GM19351 (cell line): Measurements from ENCODE around the gene SPAG17.

Source experiments
- ATAC-seq: cut with Tn5 transposase; IDR thresholded peaks from one replicate; pipeline ENCODE4 v1.9.1; 2021; ENCODE audit warnings: mild to moderate bottlenecking, moderate library complexity; ENCODE audit not compliant: unreplicated experiment

SPAG17 gene

DNA sequence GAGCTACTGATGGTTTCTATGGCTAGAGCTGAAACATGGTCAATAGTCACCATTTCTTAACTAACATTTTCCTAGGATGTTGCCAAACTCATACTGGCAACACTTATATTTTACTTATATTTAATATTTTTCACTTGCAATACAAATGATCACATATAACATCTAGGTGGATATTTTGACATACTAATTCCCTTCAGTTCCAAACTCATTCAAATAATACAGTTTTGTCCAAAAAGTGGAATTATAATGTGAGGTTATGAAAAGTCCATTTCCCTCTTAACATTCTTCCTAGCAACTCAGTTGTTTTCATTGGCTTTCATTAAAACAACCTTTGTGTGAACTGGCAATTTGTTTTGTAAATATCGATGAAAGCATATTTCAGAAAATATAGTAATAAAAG lies 16.0 kb downstream of the SPAG17 start:
- no peak for ATAC-seq

DNA sequence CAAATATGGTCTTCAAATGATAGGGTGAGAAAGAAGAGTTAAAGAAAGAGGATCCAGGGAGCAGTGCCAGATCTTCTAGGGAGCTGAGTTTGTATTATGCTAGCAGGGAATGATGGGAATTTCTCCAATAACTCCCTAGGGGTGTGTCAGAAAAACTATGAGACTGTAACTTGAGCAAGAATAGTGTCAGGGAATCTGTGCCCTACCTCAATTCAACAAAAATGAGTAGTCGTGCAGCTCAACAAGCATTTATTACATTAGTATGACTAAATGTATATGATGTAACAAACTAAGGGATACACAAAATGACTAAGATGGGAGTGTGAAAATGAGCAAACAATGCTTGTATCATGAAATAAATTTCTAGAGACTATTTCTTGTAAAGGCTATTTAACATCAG lies 24.2 kb downstream of the SPAG17 start:
- no peak for ATAC-seq

DNA sequence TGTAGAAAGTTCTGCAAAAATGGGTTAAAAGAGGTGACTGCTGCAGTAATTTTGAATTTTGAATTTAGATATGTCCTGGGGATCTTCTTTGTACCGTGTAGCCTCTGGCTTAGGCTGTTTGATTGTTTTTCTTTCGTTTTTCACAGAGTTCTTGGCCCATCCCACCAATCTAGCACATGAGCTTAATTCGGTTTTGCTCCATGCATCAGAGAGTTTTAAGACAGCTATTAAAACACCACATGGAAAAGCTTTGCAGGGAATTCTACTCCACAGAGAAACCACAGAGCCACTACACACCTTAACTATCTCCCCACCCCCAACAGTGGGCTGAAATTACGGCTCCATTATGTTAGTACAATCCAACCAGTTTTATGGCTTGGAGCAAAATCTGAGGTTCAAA lies 25.5 kb downstream of the SPAG17 start:
- ATAC-seq = no peak

DNA sequence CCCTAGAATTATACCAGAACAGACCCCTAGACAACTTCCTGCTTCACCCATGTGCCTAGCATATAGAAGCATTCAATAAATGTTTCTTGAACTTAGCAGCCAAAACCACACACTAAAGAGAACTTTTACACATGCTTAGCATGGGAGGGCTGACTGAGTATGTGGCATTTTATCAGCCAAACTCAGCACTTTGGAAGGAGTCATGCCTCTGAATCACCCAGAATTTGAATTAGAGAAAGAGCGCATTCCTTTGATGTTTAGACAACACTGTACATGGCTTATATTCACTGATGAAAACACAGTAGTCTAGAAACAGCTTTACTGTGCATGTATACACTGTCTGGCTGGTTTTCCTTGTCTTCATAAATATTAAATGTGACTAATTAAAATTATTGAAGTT lies 26.1 kb downstream of the SPAG17 start:
- ATAC-seq = no peak

DNA sequence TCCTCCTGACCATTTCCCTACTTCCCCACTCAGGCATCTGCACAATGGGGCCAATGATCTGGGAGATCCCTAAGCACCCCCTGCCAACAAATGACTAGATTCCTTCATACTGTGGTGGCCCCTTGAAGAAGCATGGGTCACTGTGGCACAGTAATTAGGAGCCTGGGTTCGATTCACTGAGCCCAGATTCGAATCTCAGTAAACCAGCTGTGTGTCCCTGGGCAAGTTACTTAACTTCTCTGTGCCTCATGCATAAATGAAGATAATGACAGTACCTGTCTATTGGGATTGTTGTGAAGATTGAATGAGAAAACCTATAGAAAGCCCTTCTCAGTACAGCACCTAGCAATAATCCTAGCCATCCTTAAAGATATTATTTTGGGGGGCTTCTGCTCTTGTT lies 27.5 kb downstream of the SPAG17 start:
- no peak for ATAC-seq

DNA sequence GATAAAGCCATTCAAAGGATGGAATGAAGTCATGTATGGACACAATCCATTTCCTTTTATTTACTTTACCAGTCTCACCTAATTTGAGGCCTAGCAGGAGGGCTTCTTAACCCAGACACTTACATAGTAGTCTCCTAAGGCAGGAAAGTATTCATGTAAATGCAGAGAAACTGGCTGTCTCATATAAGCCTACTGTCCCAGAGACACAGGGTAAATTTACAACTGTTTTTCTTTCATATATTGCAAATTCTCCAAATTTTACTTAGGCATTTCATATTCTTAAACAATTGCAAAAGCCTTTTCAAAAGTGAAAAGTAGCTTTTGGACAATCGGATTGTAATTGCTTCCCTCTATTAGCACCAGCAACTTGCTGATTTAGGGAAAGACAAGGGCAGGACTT lies 29.9 kb downstream of the SPAG17 start:
- no peak for ATAC-seq

DNA sequence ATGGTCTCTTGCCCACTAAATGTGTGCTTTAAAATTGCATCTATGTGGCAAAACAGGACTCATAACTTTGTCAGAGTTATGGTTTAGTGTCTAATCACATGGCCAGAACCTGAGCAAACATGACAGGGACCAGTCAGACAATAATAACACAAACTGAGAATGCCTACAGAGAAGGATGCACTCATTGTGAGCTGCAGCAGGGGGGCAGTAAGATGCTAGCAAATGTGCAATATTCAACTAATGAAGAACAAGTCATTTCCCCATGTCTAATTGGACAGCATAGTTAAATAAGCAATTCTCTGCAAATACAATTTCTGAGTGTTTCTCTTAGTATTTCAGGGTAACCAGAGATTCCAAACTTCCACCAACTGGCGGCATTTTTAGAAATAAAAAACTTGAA lies 30.8 kb downstream of the SPAG17 start:
- ATAC-seq = peak; percentile 72

DNA sequence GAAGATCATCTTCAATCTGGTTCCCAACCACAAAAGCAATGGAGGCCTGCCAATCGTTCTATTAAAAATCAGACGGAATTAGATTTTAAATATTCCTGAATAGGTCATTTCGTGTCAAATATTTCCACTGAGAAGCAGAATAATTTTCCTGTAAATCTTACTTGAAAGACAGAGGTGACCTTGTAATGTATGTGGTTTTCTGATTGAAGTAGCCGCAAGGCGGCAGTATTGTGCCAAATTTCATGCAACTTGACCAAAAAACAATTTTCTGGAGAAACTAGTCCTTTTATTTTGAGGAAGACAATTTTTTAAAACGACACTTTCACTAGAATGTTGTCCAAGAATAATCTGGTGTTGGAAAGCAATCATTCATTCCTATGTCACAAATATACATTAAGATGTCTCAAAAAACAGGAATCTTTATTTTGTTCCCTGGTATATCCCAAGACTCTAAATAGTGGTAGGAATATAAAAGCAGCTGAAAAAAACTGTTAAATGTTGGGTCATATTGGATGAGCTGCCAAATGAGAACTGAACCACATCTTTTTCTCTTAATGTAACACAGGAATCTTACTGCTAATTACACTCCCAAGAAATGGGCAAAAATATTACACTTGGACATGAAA lies 33.6 kb downstream of the SPAG17 start:
- no peak for ATAC-seq

DNA sequence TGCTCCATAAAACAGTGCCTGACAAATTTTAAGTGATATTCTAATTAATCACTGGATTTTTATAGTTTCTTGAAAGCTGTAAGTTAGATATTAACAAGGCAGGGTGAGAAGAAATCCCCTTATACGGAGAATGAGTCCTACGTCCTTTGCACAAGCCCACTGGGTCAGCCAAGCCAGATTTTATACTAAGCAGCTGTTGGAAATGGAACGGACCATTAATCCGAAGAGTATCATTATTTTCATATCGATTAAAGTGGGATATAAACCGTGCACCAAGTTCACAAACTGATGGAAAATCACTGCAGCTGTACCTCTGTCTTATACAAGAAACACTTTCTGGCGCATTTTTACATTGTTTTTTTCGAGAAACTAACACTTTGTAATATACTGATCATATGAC lies 35.2 kb downstream of the SPAG17 start:
- ATAC-seq = no peak

DNA sequence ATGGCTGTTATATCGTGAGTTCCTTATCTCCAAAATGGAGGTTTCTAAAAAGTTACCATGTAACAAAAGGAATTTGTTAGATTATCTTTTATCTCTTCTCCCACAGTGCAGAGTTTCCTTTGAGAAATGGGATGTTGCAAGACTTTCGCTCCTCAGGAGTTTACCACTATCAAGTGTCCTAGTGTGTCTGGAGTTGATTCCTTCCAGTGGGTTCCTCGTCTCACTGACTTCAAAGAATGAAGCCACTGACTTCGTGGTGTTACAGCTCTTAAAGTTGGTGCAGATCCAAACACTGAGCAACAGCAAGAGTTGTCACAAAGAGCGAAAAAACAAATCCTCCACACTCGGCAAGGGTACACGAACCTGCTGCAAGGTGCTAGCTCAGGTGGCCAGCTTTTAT lies 37.0 kb downstream of the SPAG17 start:
- no peak for ATAC-seq

DNA sequence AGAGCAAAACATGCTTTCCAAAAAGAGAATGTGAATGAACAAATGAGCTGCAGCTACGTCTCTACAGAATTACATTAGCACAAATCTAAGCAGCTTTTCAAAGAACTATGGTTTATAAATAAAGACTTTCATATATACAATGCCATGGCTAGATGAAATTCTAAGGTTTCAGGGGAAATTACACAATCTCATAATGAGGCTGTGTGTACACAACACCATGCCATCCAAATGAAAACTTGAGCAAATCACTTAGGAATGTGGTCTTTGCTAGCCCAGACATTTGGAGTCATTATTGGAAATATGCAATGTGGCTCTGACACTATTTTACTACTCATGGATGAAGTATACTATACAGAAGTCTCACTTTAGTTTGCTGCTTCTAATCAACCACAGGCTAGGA lies 37.5 kb downstream of the SPAG17 start:
- no peak for ATAC-seq

DNA sequence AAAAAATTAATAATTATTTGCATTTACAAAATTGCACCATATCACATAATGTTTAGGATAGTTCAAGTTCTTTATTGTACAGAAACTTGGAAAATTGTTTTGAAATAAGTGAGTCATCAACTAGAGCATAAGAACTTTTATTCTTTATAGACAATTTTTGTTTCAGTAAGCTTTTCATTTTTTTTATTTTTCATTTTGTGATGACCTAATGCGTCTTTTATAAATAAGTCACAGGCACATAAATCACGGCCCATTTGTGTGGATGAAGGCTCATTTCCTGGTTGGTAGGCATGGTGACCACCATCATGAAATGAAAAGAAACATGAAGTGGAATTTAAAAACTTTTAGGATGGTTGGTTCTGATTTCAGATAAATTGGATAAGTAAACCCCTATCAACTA lies 39.3 kb downstream of the SPAG17 start:
- ATAC-seq = no peak

DNA sequence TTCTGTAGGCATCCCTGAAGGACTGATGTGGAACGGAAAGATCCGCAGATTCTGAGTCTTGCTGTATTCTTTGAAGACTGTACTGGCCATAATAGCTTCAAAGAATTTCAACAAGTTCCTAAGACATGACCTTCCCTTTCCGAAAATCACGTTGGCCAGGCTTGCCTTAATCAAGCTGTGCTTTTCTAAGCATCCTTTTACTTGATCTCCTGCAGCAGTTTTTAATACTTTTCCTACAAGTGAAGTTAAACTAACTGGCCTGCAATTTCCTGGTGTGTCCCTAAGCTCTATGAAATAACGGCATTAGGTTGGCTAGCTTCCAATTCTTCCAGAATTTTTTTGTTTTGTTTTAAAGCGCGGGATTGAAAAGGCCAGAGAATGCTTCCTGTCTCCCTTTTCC lies 40.3 kb downstream of the SPAG17 start:
- ATAC-seq = no peak

DNA sequence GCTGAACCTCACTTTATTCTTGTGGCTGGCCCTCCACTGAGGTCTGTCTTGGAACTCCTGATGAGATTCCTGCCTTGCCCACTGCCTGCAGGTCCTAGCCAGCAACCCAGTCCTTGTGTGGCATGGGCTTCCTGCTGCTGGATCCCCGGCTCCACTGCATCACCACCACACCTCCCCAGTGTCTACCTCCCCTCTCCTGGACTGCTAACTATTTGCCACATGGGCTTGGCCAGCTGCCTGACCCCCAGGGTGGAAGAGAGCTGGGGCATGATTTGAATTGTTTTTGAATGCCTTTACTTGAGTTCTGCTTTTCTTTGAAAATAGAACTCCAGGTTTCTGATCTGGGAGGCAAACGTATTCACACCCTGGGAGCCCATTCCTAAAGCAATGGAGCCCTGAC lies 41.2 kb downstream of the SPAG17 start:
- ATAC-seq = no peak

DNA sequence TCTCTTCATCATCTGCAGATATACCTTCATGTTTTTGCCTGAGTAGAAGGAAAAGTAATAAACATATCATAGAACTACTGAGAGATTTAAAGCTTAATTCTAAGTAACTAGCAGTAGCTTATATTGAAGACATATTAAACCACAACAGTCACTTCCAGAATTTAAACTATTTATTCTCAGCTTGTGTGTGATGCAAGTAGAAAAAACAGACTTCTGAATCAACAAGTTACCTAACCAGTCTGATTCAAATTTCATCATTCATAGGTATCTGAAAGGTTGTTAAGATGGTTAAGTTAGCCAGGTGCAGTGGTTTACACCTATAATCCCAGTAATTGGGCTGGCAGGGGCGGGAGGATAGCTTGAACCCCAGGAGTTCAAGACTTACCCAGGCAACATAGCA lies 41.9 kb downstream of the SPAG17 start:
- no peak for ATAC-seq

DNA sequence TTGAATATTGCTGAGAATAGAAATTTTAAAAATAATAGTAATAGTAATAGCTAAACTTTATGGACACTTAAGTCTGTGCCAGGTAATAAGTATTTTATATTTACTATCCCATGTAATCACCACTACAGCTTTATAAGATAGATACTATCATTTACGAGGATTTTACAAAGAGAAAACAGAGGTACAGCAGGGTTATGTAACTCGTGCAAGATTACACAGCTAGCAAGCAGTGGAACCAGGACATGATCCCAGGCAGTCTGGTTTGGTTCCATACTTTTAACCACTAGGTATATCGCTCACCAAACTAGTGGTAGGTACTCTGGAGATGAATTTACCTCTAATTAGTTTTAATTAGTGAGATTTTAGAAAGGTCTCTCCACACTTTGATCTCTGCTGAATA lies 42.5 kb downstream of the SPAG17 start:
- no peak for ATAC-seq

DNA sequence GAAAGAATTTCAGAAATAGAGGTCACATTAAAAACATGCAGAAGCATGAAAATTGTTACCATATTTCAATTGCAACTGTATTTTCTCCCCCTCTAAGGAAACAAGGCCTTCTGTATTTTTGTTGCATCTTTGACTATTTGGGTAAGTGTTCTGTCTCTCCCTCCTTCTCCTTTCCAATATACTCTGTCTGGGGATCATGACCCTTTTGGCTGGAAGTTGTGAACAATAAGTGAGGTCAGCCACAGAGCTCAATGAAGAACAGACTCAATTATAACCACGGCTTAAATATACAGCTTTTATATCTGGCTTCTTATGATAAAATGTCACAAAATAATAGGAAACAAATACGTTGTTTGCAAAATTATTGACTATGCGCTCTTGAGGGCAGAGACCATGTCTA lies 47.1 kb downstream of the SPAG17 start:
- ATAC-seq = no peak

DNA sequence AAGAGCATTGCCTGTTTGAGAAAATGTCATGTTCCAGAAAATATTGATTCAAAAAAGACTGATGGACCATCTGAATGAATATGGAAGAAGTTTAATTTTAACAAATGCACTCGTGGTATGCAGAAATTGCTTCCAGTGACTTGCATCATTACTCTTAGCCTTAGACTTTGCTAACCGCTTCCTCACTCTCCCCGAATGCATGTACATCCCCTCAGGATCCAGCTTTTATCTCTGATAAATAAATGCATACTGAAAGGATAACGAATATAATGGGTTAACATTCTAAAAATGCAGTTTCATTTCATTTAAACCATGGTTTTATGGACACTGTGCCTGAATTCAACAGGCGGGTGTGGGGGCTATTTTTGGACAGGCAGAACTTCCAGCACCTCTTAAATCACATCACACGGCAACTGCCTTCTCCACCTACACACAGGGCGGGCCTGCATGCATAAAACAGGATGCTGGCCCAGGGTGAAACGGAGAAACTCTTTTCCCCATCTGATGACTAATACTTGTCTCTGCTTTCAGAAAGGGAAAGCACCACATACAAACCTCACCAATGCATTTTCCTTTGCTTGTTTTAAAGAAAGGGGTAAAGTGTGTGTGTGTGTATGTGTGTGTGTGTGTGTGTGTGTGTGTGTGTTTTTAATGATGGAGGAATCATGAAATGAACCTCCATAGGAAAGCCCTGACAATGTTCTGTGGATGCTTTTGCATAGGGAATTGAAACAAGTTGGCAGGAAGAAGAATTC lies 48.7 kb downstream of the SPAG17 start:
- peak; percentile 99 for ATAC-seq

DNA sequence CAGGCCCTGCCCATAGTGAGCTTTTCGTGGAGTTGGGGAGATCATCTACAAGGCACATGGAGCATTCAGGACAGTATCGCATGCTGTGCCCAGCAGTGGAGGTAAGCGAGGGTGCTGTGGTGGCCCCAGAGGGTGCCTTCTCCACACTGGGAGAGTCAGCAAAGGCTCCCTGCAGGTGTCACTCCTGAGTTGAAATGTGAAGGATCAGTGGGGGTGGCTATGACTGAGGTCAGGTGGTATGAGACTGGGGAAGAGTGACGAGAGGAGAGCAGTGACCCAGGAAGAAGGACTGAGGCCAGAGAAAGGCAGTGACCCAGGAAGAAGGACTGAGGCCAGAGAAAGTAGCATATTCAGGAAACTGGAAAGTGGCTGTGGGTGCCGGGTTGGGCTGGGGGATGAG lies 53.0 kb downstream of the SPAG17 start:
- ATAC-seq = no peak

DNA sequence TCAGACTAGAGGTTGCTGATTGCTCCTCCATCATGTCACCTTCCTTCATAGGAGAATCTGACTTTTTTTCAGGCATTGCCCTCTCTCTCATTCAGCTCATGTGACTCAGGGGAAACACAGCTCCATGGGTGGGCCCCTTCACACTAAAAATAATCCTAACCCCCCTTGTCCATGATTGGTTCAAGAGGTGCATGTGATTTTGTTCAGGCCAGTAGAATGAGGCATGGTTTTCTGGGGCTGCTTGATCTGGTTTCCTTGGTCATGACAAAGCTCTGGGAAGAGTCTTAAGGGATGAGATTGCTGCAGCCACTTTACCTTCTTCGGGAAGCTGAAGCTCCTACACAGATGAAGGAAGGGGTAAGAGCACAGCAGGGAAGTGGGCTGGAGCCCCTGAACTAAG lies 56.3 kb downstream of the SPAG17 start:
- ATAC-seq = no peak

DNA sequence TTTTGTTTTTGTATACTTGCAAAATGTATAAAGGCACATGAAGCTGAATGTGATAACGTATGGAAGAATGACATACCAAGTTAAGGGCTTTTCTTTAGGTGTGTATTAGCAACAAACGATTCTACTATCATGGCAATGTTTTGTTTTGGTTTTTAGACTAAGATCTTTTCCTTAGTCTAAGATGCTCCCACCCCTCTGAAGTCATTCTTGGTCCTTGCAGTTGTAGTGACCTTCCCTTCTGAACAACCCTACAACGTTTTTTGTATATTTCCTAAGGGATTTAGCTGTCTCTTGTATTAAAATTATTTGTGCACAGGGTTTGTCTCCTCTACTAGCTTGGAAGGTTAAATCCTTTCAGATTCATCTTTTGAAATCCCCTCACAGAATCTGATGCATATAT lies 61.0 kb downstream of the SPAG17 start:
- ATAC-seq = no peak

DNA sequence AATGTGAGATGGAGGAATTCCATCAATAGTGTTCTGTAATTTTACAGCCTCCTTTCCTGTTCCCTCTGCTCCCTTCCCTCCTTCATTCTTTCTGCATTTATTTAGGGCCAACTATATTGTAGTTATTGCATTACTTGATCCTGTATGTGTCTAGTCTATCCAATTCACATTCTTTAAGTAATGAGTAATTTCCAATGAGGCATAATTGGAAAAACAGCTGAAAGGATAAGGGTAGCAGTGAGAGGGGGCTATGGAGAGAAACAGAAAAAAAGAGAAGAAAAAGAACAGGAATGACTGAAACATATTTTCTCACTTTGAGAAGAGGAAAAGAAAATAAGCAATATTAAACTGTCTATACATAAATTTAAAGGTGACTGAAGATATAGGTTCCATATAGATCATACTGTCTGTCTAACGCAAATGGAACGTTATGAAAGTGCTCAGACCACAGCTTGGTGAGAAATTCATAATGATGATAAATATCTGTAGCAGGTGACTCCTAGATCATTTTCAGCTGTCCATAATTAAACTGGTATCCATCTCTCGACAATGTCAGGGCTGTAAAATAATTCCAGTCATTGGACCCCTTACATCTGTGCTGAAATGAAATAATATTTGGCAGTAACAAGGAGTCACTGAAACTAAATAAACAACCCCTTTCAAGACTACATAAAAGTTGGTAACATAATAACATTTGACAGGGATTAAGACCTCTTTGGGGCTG lies 61.8 kb downstream of the SPAG17 start:
- no peak for ATAC-seq
